WTC11 (cell line): ENCODE data around the gene NTN1.

Source experiments
- EMX1 ChIP-seq: fragments of 250-450 bp; sonication (Bioruptor Pico); IDR thresholded peaks from 2 replicates; pipeline ENCODE4 v1.8.0; 2021; ENCODE audit warnings: mild to moderate bottlenecking
- FOXP1 ChIP-seq: sonication (generic); formaldehyde crosslinking; IDR thresholded peaks from 2 replicates; pipeline ENCODE4 v1.8.0; 2022; ENCODE audit warnings: missing genetic modification reagents, mild to moderate bottlenecking, moderate library complexity, borderline replicate concordance
- FOXP4 ChIP-seq: sonication (generic); formaldehyde crosslinking; IDR thresholded peaks from 2 replicates; pipeline ENCODE4 v1.8.0; 2022; ENCODE audit warnings: mild to moderate bottlenecking, missing genetic modification reagents
- JUN ChIP-seq: sonication (generic); formaldehyde crosslinking; IDR thresholded peaks from 2 replicates; pipeline ENCODE4 v1.8.0; 2023; ENCODE audit warnings: mild to moderate bottlenecking, missing genetic modification reagents
- KAT7 ChIP-seq: sonication (generic); formaldehyde crosslinking; IDR thresholded peaks from 2 replicates; pipeline ENCODE4 v1.8.1; 2023; ENCODE audit warnings: missing genetic modification reagents, mild to moderate bottlenecking, borderline replicate concordance
- NFATC4 ChIP-seq: fragments of 250-450 bp; sonication (Bioruptor Pico); IDR thresholded peaks from 2 replicates; pipeline ENCODE4 v1.9.0; 2021; ENCODE audit warnings: mild to moderate bottlenecking
- NFYB ChIP-seq: sonication (generic); formaldehyde crosslinking; conservative IDR thresholded peaks from 2 replicates; pipeline ENCODE4 v1.8.0; 2022; ENCODE audit warnings: low read depth, missing genetic modification reagents
- NR1H2 ChIP-seq: sonication (generic); formaldehyde crosslinking; IDR thresholded peaks from 2 replicates; pipeline ENCODE4 v1.9.0; 2021; ENCODE audit warnings: mild to moderate bottlenecking, moderate library complexity, missing genetic modification reagents
- TEAD1 ChIP-seq: sonication (generic); formaldehyde crosslinking; IDR thresholded peaks from 2 replicates; pipeline ENCODE4 v1.8.0; 2022; ENCODE audit warnings: mild to moderate bottlenecking, missing genetic modification reagents
- TF ChIP-seq, protein P1 (sequence below): fragments of 200-600 bp; IDR thresholded peaks from 2 replicates; pipeline ENCODE4 v1.8.0; 2022; ENCODE audit warnings: antibody characterized with exemption
- TF ChIP-seq, protein P2 (sequence below): sonication (generic); formaldehyde crosslinking; IDR thresholded peaks from 2 replicates; pipeline ENCODE4 v1.8.1; 2023; ENCODE audit warnings: mild to moderate bottlenecking, missing genetic modification reagents, moderate library complexity

DNA sequence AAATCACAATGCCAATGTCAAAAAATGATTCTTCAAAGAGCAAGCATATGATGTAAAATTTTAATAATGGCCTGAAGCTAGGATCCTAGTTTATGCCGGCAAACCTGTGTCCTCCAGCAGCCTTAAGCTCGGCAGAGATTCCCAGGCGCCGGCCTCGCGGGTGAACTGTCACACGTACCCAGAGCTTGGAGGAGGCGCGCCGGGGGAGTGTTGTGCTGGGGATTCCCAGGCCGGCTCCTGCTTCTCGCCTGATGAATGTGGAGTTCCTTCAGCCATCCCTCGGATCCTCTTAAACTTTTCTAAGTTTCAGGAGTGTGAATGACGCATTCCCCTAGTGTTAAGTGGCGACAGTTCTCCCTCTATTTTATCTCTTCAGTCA, 19.1 kb upstream of the NTN1 start:
- TF ChIP-seq KAT7 (no peak), NR1H2 (no peak), FOXP4 (CRISPR knock-in tag) (no peak), TEAD1 (no peak), FOXP1 (CRISPR knock-in tag) (no peak), EMX1 (CRISPR knock-in tag) (no peak), NFYB (no peak), NFATC4 (CRISPR knock-in tag) (no peak), JUN (CRISPR knock-in tag) (no peak)
- TF ChIP-seq, protein P1, sequence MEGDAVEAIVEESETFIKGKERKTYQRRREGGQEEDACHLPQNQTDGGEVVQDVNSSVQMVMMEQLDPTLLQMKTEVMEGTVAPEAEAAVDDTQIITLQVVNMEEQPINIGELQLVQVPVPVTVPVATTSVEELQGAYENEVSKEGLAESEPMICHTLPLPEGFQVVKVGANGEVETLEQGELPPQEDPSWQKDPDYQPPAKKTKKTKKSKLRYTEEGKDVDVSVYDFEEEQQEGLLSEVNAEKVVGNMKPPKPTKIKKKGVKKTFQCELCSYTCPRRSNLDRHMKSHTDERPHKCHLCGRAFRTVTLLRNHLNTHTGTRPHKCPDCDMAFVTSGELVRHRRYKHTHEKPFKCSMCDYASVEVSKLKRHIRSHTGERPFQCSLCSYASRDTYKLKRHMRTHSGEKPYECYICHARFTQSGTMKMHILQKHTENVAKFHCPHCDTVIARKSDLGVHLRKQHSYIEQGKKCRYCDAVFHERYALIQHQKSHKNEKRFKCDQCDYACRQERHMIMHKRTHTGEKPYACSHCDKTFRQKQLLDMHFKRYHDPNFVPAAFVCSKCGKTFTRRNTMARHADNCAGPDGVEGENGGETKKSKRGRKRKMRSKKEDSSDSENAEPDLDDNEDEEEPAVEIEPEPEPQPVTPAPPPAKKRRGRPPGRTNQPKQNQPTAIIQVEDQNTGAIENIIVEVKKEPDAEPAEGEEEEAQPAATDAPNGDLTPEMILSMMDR: no peak
- TF ChIP-seq, protein P2, sequence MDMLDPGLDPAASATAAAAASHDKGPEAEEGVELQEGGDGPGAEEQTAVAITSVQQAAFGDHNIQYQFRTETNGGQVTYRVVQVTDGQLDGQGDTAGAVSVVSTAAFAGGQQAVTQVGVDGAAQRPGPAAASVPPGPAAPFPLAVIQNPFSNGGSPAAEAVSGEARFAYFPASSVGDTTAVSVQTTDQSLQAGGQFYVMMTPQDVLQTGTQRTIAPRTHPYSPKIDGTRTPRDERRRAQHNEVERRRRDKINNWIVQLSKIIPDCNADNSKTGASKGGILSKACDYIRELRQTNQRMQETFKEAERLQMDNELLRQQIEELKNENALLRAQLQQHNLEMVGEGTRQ: no peak
